GM23338 (cell line): Measurements from ENCODE around the gene IRF2BPL.

Experiments used
- POLR2AphosphoS5 ChIP-seq: IDR thresholded peaks from 2 replicates; pipeline ENCODE4 v1.6.1; 2016; ENCODE audit warnings: antibody characterized with exemption, low read depth
- TF ChIP-seq, protein P1 (sequence below), 2 experiments: fragments of 200-600 bp in 1 of 2; sonication (generic) in 1 of 2; conservative IDR thresholded peaks; 2 replicates each; pipeline versions ENCODE4 v1.5.1 to v1.6.1; 2016 to 2017; ENCODE audit warnings: antibody characterized with exemption in 2 of 2, low read depth in 2 of 2, mild to moderate bottlenecking in 2 of 2, moderate library complexity in 1 of 2

GRCh38 chr14:76997257-76997970 lies 31.1 kb downstream of the IRF2BPL start:
- TF ChIP-seq POLR2AphosphoS5: no peak
- TF ChIP-seq, protein P1, sequence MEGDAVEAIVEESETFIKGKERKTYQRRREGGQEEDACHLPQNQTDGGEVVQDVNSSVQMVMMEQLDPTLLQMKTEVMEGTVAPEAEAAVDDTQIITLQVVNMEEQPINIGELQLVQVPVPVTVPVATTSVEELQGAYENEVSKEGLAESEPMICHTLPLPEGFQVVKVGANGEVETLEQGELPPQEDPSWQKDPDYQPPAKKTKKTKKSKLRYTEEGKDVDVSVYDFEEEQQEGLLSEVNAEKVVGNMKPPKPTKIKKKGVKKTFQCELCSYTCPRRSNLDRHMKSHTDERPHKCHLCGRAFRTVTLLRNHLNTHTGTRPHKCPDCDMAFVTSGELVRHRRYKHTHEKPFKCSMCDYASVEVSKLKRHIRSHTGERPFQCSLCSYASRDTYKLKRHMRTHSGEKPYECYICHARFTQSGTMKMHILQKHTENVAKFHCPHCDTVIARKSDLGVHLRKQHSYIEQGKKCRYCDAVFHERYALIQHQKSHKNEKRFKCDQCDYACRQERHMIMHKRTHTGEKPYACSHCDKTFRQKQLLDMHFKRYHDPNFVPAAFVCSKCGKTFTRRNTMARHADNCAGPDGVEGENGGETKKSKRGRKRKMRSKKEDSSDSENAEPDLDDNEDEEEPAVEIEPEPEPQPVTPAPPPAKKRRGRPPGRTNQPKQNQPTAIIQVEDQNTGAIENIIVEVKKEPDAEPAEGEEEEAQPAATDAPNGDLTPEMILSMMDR (conservative IDR thresholded peaks at IDR 0.05; ENCODE audit: low read depth in 2 of 2): no peak
